Measurements from ENCODE around the gene MRTFB. TPM values are rescaled to one million over a fixed set of nuclear protein-coding genes. Genes with fewer than 3 reads are reported as not detected.

Gene MRTFB
- total and polyA plus RNA-seq, 2 experiments from 2014 or later, result 13.9 to 22.2 TPM

- H3K4me3 ChIP-seq, result no peak overlapping the region
- H3K4me1 Mint-ChIP-seq, result no peaks in the 10 kb centered on the region
- no peaks in the 10 kb centered on the region for H3K36me3 ChIP-seq (ENCODE audit: insufficient read depth)
- no peak overlapping the region for H3K4me2 ChIP-seq
- ATAC-seq (no peak), DNase-seq (ENCODE audit: low spot score) (no peak)
- peaks cover 5% of the 10 kb centered on the region for H3K9me3 Mint-ChIP-seq
- H3K4me3 Mint-ChIP-seq, result no peak overlapping the region
- H3F3A ChIP-seq (replicated peaks; ENCODE audit: low read depth), result no peaks in the 10 kb centered on the region
- H3K27ac Mint-ChIP-seq, result no peak overlapping the region
- H3K4me1 ChIP-seq (ENCODE audit: insufficient read depth), result no peaks in the 10 kb centered on the region
- no peak for TF ChIP-seq EZH2phosphoT487 (IDR thresholded peaks at IDR 0.05; ENCODE audit: unreplicated experiment)
- no peak for TF ChIP-seq NANOG (IDR thresholded peaks at IDR 0.05; ENCODE audit: borderline replicate concordance)
- no peak for TF ChIP-seq JUNB (IDR thresholded peaks at IDR 0.05; ENCODE audit: unreplicated experiment)
- no peak for TF ChIP-seq EZH2 (IDR thresholded peaks at IDR 0.05; ENCODE audit: low read depth, unreplicated experiment)
- no peak for TF ChIP-seq CREB1 (CRISPR knock-in tag; IDR thresholded peaks at IDR 0.05; ENCODE audit: low read depth)
- no peak for TF ChIP-seq REST (IDR thresholded peaks at IDR 0.05; ENCODE audit: unreplicated experiment)
- TF ChIP-seq, protein P1, sequence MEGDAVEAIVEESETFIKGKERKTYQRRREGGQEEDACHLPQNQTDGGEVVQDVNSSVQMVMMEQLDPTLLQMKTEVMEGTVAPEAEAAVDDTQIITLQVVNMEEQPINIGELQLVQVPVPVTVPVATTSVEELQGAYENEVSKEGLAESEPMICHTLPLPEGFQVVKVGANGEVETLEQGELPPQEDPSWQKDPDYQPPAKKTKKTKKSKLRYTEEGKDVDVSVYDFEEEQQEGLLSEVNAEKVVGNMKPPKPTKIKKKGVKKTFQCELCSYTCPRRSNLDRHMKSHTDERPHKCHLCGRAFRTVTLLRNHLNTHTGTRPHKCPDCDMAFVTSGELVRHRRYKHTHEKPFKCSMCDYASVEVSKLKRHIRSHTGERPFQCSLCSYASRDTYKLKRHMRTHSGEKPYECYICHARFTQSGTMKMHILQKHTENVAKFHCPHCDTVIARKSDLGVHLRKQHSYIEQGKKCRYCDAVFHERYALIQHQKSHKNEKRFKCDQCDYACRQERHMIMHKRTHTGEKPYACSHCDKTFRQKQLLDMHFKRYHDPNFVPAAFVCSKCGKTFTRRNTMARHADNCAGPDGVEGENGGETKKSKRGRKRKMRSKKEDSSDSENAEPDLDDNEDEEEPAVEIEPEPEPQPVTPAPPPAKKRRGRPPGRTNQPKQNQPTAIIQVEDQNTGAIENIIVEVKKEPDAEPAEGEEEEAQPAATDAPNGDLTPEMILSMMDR (conservative IDR thresholded peaks at IDR 0.05; ENCODE audit: low read depth in 2 of 2), result no peak
- no peak for TF ChIP-seq ZNF331 (CRISPR knock-in tag; IDR thresholded peaks at IDR 0.05; ENCODE audit: low read depth)
- no peak for TF ChIP-seq ETS1 (IDR thresholded peaks at IDR 0.05)
- TF ChIP-seq POLR2AphosphoS5 (IDR thresholded peaks at IDR 0.05; ENCODE audit: low read depth), result no peak
- no peak for TF ChIP-seq STAT1 (IDR thresholded peaks at IDR 0.05; ENCODE audit: unreplicated experiment)
- H3K9me2 ChIP-seq (ENCODE audit: insufficient read depth), result no peaks in the 10 kb centered on the region
- peaks cover 3% of the 10 kb centered on the region; the same call in 1 of the 3 replicates for H3K36me3 Mint-ChIP-seq (ENCODE audit: low read depth)
- peaks cover 3% of the 10 kb centered on the region for H3K27me3 Mint-ChIP-seq (ENCODE audit: insufficient read depth, low read depth, poor library complexity)
- no peak overlapping the region for H2AFZ ChIP-seq
- H3K27me3 ChIP-seq (ENCODE audit: insufficient read depth), result no peaks in the 10 kb centered on the region
- no peaks in the 10 kb centered on the region for H3K79me2 ChIP-seq (replicated peaks; ENCODE audit: insufficient read depth)
- no peaks in the 10 kb centered on the region for H4K20me1 ChIP-seq (replicated peaks; ENCODE audit: insufficient read depth)
- no peak overlapping the region for H3K27ac ChIP-seq (ENCODE audit: low read depth)
Observed at GRCh38 chr16:14061732-14062259, 9.3 kb upstream of the MRTFB start.
